Measurements from ENCODE around the gene RFNG. TPM values are rescaled to one million over a fixed set of nuclear protein-coding genes. Genes with fewer than 3 reads are reported as not detected.

RFNG gene
- total RNA-seq, 1 donor from 2014 or later: 40.2 TPM

GRCh38 chr17:82070611-82071010 lies 19.0 kb upstream of the RFNG start:
- no peak overlapping the region for H3K4me3 Mint-ChIP-seq (ENCODE audit: unreplicated experiment)
- no peaks in the 10 kb centered on the region for H3K36me3 Mint-ChIP-seq (ENCODE audit: low read depth, unreplicated experiment)
- Histone ChIP-seq H3K27me3 (ENCODE audit: insufficient read depth, low read length) (no peaks in the 10 kb centered on the region), H3K27ac (ENCODE audit: low read depth, low read length) (no peak overlapping the region), H3K9me3 (ENCODE audit: insufficient read depth, low read depth, low read length) (no peaks in the 10 kb centered on the region), H3K4me1 (ENCODE audit: insufficient read depth, low read length) (peaks cover 6% of the 10 kb centered on the region), H3K9ac (ENCODE audit: low read length) (no peak overlapping the region), H4K20me1 (ENCODE audit: insufficient read depth, low read length) (no peaks in the 10 kb centered on the region), H3K4me3 (ENCODE audit: insufficient read depth, low read depth, low read length) (no peak overlapping the region), H2AFZ (ENCODE audit: low read depth, low read length) (no peak overlapping the region), H3K4me2 (ENCODE audit: low read length) (no peak overlapping the region), H3K79me2 (ENCODE audit: insufficient read depth, low read length) (peaks cover 8% of the 10 kb centered on the region), H3K36me3 (ENCODE audit: insufficient read depth, low read length) (no peaks in the 10 kb centered on the region)
- no peak for TF ChIP-seq EZH2 (IDR thresholded peaks at IDR 0.05; ENCODE audit: insufficient read depth, low read length)
- TF ChIP-seq CTCF (IDR thresholded peaks at IDR 0.05; ENCODE audit: insufficient read depth, low read depth, low read length): no peak
- H3K4me1 Mint-ChIP-seq (ENCODE audit: low read depth, unreplicated experiment): no peaks in the 10 kb centered on the region
- peaks cover 3% of the 10 kb centered on the region for H3K27me3 Mint-ChIP-seq (ENCODE audit: low read depth, unreplicated experiment)
- no peak overlapping the region for H3K27ac Mint-ChIP-seq (ENCODE audit: unreplicated experiment)
- DNase-seq (ENCODE audit: low read depth): no peak
- no peak for FAIRE-seq
- no peaks in the 10 kb centered on the region for H3K9me3 Mint-ChIP-seq (ENCODE audit: unreplicated experiment)

DNA sequence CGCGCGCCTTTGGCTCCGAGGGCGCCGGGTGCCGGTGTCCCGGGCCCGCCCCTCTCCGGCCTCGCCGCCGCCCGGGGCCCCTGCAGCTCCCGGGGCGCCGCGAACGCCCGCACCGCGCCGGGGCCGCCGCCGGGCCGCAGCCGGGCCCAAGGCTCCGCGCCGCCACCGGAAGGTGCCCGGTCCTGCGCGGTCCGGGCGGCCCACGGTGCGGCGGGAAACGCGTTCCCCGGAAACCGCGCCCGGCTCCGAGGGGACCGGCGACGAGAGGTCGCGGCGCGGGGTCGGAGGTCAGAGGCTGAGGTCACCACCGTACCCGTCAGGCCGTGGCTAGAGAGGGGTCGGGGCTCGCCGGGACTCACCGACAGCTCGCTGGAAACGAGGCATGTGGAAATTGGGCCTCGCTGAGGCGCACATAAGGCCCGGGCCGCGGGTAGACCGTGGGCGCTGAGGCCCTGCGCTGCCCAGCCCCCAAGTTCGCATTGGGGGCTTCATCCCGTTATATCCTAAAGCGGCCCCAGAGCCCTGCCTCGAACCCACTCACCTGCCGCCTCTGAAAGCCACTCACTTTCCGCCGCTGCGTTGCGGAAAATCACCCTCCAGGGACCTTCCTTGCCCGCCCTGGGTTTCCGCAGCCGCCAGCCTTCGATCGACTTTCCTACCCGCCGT lies 14.2 kb upstream of the RFNG start, which contains the start of gene DUS1L:
Gene DUS1L, minus strand, starts transcription at position 167 of the 666 bp plus-strand sequence. CDS start 745 bp downstream, outside the sequence.
- Histone ChIP-seq H3K79me2 (ENCODE audit: insufficient read depth, low read length) (peaks cover 30% of the 10 kb centered on the region), H3K9ac (ENCODE audit: low read length) (peak within 1 kb of the TSS; percentile 92), H3K4me1 (ENCODE audit: insufficient read depth, low read length) (peaks cover 12% of the 10 kb centered on the region), H3K4me3 (ENCODE audit: insufficient read depth, low read depth, low read length) (peak within 1 kb of the TSS; percentile 71), H4K20me1 (ENCODE audit: insufficient read depth, low read length) (peaks cover 17% of the 10 kb centered on the region), H3K9me3 (ENCODE audit: insufficient read depth, low read depth, low read length) (no peaks in the 10 kb centered on the region), H2AFZ (ENCODE audit: low read depth, low read length) (peak within 1 kb of the TSS; percentile 99), H3K27ac (ENCODE audit: low read depth, low read length) (peak within 1 kb of the TSS; percentile 33), H3K27me3 (ENCODE audit: insufficient read depth, low read length) (no peaks in the 10 kb centered on the region), H3K36me3 (ENCODE audit: insufficient read depth, low read length) (peaks cover 2% of the 10 kb centered on the region), H3K4me2 (ENCODE audit: low read length) (peak within 1 kb of the TSS; percentile 96)
- Mint-ChIP-seq H3K36me3 (ENCODE audit: low read depth, unreplicated experiment) (no peaks in the 10 kb centered on the region), H3K9me3 (ENCODE audit: unreplicated experiment) (no peaks in the 10 kb centered on the region), H3K27me3 (ENCODE audit: low read depth, unreplicated experiment) (no peaks in the 10 kb centered on the region), H3K4me3 (ENCODE audit: unreplicated experiment) (peak within 1 kb of the TSS; percentile 84), H3K27ac (ENCODE audit: unreplicated experiment) (no peak within 1 kb of the TSS), H3K4me1 (ENCODE audit: low read depth, unreplicated experiment) (no peaks in the 10 kb centered on the region)
- DNase-seq (ENCODE audit: low read depth) (peak; percentile 19), FAIRE-seq (no peak)
- no peak for TF ChIP-seq EZH2 (IDR thresholded peaks at IDR 0.05; ENCODE audit: insufficient read depth, low read length)
- no peak for TF ChIP-seq CTCF (IDR thresholded peaks at IDR 0.05; ENCODE audit: insufficient read depth, low read depth, low read length)

- Histone ChIP-seq H3K9me3 (ENCODE audit: insufficient read depth, low read depth, low read length) (no peaks in the 10 kb centered on the region), H3K27ac (ENCODE audit: low read depth, low read length) (peak overlapping the region; percentile 33)
- FAIRE-seq: no peak
Observed at GRCh38 chr17:82065193-82065637, 13.6 kb upstream of the RFNG start.

More at GRCh38 chr17:82065193-82065637, 13.6 kb upstream of the RFNG start:
- H3K4me3 ChIP-seq (ENCODE audit: insufficient read depth, low read depth, low read length): peak overlapping the region; percentile 71
- Mint-ChIP-seq H3K4me3 (ENCODE audit: unreplicated experiment) (peak overlapping the region; percentile 76), H3K27ac (ENCODE audit: unreplicated experiment) (no peak overlapping the region), H3K36me3 (ENCODE audit: low read depth, unreplicated experiment) (peaks cover 2% of the 10 kb centered on the region), H3K4me1 (ENCODE audit: low read depth, unreplicated experiment) (no peaks in the 10 kb centered on the region), H3K27me3 (ENCODE audit: low read depth, unreplicated experiment) (no peaks in the 10 kb centered on the region), H3K9me3 (ENCODE audit: unreplicated experiment) (no peaks in the 10 kb centered on the region)
- H3K79me2 ChIP-seq (ENCODE audit: insufficient read depth, low read length): peaks cover 30% of the 10 kb centered on the region
- DNase-seq (ENCODE audit: low read depth): peak; percentile 12
- no peaks in the 10 kb centered on the region for H3K27me3 ChIP-seq (ENCODE audit: insufficient read depth, low read length)
- H2AFZ ChIP-seq (ENCODE audit: low read depth, low read length): peak overlapping the region; percentile 66
- peaks cover 2% of the 10 kb centered on the region for H3K36me3 ChIP-seq (ENCODE audit: insufficient read depth, low read length)
- H3K4me2 ChIP-seq (ENCODE audit: low read length): peak overlapping the region; percentile 96
- H3K4me1 ChIP-seq (ENCODE audit: insufficient read depth, low read length): peaks cover 12% of the 10 kb centered on the region
- peaks cover 20% of the 10 kb centered on the region for H4K20me1 ChIP-seq (ENCODE audit: insufficient read depth, low read length)
- peak overlapping the region; percentile 92 for H3K9ac ChIP-seq (ENCODE audit: low read length)
- TF ChIP-seq EZH2 (IDR thresholded peaks at IDR 0.05; ENCODE audit: insufficient read depth, low read length) (no peak), CTCF (IDR thresholded peaks at IDR 0.05; ENCODE audit: insufficient read depth, low read depth, low read length) (no peak)
